HCT116 (cell line): ENCODE measurements around the gene ZNF438. TPM values are rescaled to one million over a fixed set of nuclear protein-coding genes. Genes with fewer than 3 reads are reported as not detected.
A peak's percentile ranks its signal among the peaks of the same experiment; 100 is the strongest.

ENCODE experiments used
- ATAC-seq: fragments of 200-7000 bp; cut with Tn5 transposase; 2 replicates; pipeline ENCODE4 v1.9.1; 2020; ENCODE audit warnings: mild to moderate bottlenecking, moderate library complexity
- BruUV-seq: library from RNA; stranded (reverse); fragments of 400-500 nt; replicated peaks from 2 replicates; lab custom pipeline; 2021; lab: Mats Ljungman, UMichigan
- CTCF ChIA-PET: fragments of 300-600 bp; sonication (Branson Sonifier 250); formaldehyde crosslinking; loops from one replicate; lab custom pipeline; 2021; ENCODE audit warnings: antibody characterized with exemption; lab: Charles Lee
- POLR2A ChIA-PET: fragments of 300-600, 350-600 bp; sonication (Branson Sonifier 250); formaldehyde crosslinking; loops from one replicate; lab custom pipeline; 2021; ENCODE audit warnings: antibody characterized with exemption; lab: Charles Lee
- RAD21 ChIA-PET, 2 experiments: fragments of 300-600 bp; sonication (Branson Sonifier 250); formaldehyde crosslinking; loops; one replicate each; lab custom pipeline; 2023; ENCODE audit warnings: low total read pairs in 2 of 2; ENCODE audit not compliant: uncharacterized antibody in 2 of 2, unreplicated experiment in 2 of 2, low non-redundant PET in 1 of 2; lab: Charles Lee
- DNase-seq: peaks from one replicate; pipeline ENCODE4 v3.0.0-alpha.2; 2010; ENCODE audit warnings: low read depth, low spot score
- H2AFZ ChIP-seq: fragments of 200-600 bp; shearing (Covaris generic), sonication (generic); 2 replicates; pipeline ENCODE4 v1.6.1; 2017; ENCODE audit warnings: low read depth, mixed run types, mixed read lengths, antibody characterized with exemption, low read length; ENCODE audit not compliant: poor library complexity, severe bottlenecking
- H3K27ac ChIP-seq: 2 replicates; pipeline ENCODE4 v1.5.1; 2012; ENCODE audit warnings: low read depth, low read length
- H3K27me3 ChIP-seq: fragments of 200-600 bp; sonication (generic); 2 replicates; pipeline ENCODE4 v1.6.1; 2016; ENCODE audit warnings: mixed run types, low read length, mixed read lengths; ENCODE audit not compliant: insufficient read depth
- H3K36me3 ChIP-seq, 2 experiments: fragments of 200-500 bp in 1 of 2; fragments of 200-600 bp in 1 of 2; sonication (Bioruptor generic) in 1 of 2; sonication (generic) in 1 of 2; 2 replicates each; pipeline versions ENCODE4 v1.5.1 to v1.6.1; 2014 to 2016; ENCODE audit warnings: low read length in 2 of 2, inconsistent platforms in 1 of 2, mixed read lengths in 1 of 2, mixed run types in 1 of 2; ENCODE audit not compliant: insufficient read depth in 2 of 2, control insufficient read depth in 1 of 2
- H3K4me1 ChIP-seq, 2 experiments: fragments of 200-600 bp in 1 of 2; sonication (generic) in 1 of 2; 2 replicates each; pipeline versions ENCODE4 v1.5.1 to v1.6.1; 2012 to 2017; ENCODE audit warnings: low read length in 2 of 2, inconsistent platforms in 1 of 2, mild to moderate bottlenecking in 1 of 2, mixed read lengths in 1 of 2, mixed run types in 1 of 2, moderate library complexity in 1 of 2; ENCODE audit not compliant: insufficient read depth in 2 of 2, control insufficient read depth in 1 of 2
- H3K4me2 ChIP-seq: fragments of 200-600 bp; sonication (generic); 2 replicates; pipeline ENCODE4 v1.6.1; 2017; ENCODE audit warnings: mixed run types, low read length, mixed read lengths
- H3K4me3 ChIP-seq, 2 experiments: fragments of 200-600 bp in 1 of 2; sonication (generic) in 1 of 2; replicated peaks in 1 of 2; 2 replicates each; pipeline ENCODE4 v1.5.1; 2011 to 2016; ENCODE audit warnings: low read length in 2 of 2, control low read depth in 1 of 2, low read depth in 1 of 2, mild to moderate bottlenecking in 1 of 2, mixed read lengths in 1 of 2, mixed run types in 1 of 2
- H3K79me2 ChIP-seq: fragments of 200-600 bp; sonication (generic); 2 replicates; pipeline ENCODE4 v1.6.1; 2017; ENCODE audit warnings: mild to moderate bottlenecking, mixed run types, low read length, moderate library complexity, mixed read lengths; ENCODE audit not compliant: insufficient read depth
- H3K9ac ChIP-seq: fragments of 200-600 bp; sonication (generic); 2 replicates; pipeline ENCODE4 v1.6.1; 2016; ENCODE audit warnings: low read length, mixed read lengths
- H3K9me2 ChIP-seq: fragments of 200-600 bp; sonication (generic), shearing (Covaris generic); 2 replicates; pipeline ENCODE4 v1.6.1; 2017; ENCODE audit warnings: mixed run types, mild to moderate bottlenecking, moderate library complexity; ENCODE audit not compliant: insufficient read depth
- H3K9me3 ChIP-seq, 2 experiments: fragments of 200-500 bp in 1 of 2; fragments of 200-600 bp in 1 of 2; sonication (Bioruptor generic) in 1 of 2; sonication (generic) in 1 of 2; 2 replicates each; pipeline ENCODE4 v1.6.1; 2014 to 2017; ENCODE audit warnings: low read length in 2 of 2, mixed read lengths in 2 of 2, inconsistent platforms in 1 of 2, low read depth in 1 of 2, mild to moderate bottlenecking in 1 of 2, mixed run types in 1 of 2, moderate library complexity in 1 of 2; ENCODE audit not compliant: control insufficient read depth in 1 of 2, insufficient read depth in 1 of 2
- H4K20me1 ChIP-seq: fragments of 200-600 bp; sonication (generic), shearing (Covaris generic); 2 replicates; pipeline ENCODE4 v1.6.1; 2017; ENCODE audit warnings: mixed run types, mild to moderate bottlenecking, moderate library complexity; ENCODE audit not compliant: insufficient read depth
- EGR1 ChIP-seq: IDR thresholded peaks from 2 replicates; pipeline ENCODE4 v1.6.1; 2012; ENCODE audit warnings: low read depth
- EZH2 ChIP-seq: fragments of 200-600 bp; sonication (generic); IDR thresholded peaks from 2 replicates; pipeline ENCODE4 v1.6.1; 2017; ENCODE audit warnings: antibody characterized with exemption, mixed run types
- EZH2phosphoT487 ChIP-seq: fragments of 200-600 bp; IDR thresholded peaks from 2 replicates; pipeline ENCODE4 v1.6.1; 2018; ENCODE audit warnings: antibody characterized with exemption, borderline replicate concordance
- FOSL1 ChIP-seq: IDR thresholded peaks from 2 replicates; pipeline ENCODE4 v1.6.1; 2012; ENCODE audit warnings: low read depth
- POLR2A ChIP-seq: IDR thresholded peaks from 2 replicates; pipeline ENCODE4 v1.7.0; 2011; ENCODE audit warnings: borderline replicate concordance; ENCODE audit not compliant: insufficient read depth, insufficient read length; ENCODE audit errors: extremely low read depth
- POLR2AphosphoS5 ChIP-seq: IDR thresholded peaks from 2 replicates; pipeline ENCODE4 v1.6.1; 2011; ENCODE audit warnings: mild to moderate bottlenecking, low read depth, low read length, moderate library complexity
- RAD21 ChIP-seq: IDR thresholded peaks from 2 replicates; pipeline ENCODE4 v1.6.1; 2012; ENCODE audit warnings: low read depth, mild to moderate bottlenecking
- SP1 ChIP-seq: IDR thresholded peaks from 2 replicates; pipeline ENCODE4 v1.6.1; 2012; ENCODE audit warnings: low read depth
- SRF ChIP-seq: IDR thresholded peaks from 2 replicates; pipeline ENCODE4 v1.6.1; 2012; ENCODE audit warnings: low read depth
- ZBTB33 ChIP-seq: IDR thresholded peaks from 2 replicates; pipeline ENCODE4 v1.6.1; 2011; ENCODE audit warnings: mild to moderate bottlenecking, low read length, moderate library complexity; ENCODE audit not compliant: insufficient replicate concordance; ENCODE audit errors: extremely low read depth
- ZFX ChIP-seq: fragments of 450-650 bp; IDR thresholded peaks from 2 replicates; pipeline ENCODE4 v1.6.1; 2017
- intact Hi-C: fragments of 100-400 bp; cut with micrococcal nuclease; formaldehyde crosslinking; loops from 2 replicates; pipeline ENCODE4 v1.10.0; 2022
- total RNA-seq: library from RNA; stranded (reverse); gene quantifications from one replicate; pipeline ENCODE4 v1.2.1, GENCODE V29; 2021; ENCODE audit not compliant: unreplicated experiment
- TF ChIP-seq, protein P1 (sequence below), 3 experiments: fragments of 200-600 bp in 1 of 3; sonication (generic) in 1 of 3; IDR thresholded peaks in 2 of 3; conservative IDR thresholded peaks in 1 of 3; 2 replicates each; pipeline ENCODE4 v1.5.1; 2012 to 2017; ENCODE audit warnings: low read depth in 2 of 3, low read length in 2 of 3, antibody characterized with exemption in 1 of 3, borderline replicate concordance in 1 of 3, control low read depth in 1 of 3, mild to moderate bottlenecking in 1 of 3, mixed read lengths in 1 of 3, mixed run types in 1 of 3, moderate library complexity in 1 of 3; ENCODE audit not compliant: insufficient read depth in 1 of 3

Gene ZNF438
- total RNA-seq, 1 experiment from 2014 or later, result 3.3 TPM

GRCh38 chr10:30816159-30816819 is 215.4 kb downstream of the ZNF438 start (continued):
- TF ChIP-seq, protein P1, sequence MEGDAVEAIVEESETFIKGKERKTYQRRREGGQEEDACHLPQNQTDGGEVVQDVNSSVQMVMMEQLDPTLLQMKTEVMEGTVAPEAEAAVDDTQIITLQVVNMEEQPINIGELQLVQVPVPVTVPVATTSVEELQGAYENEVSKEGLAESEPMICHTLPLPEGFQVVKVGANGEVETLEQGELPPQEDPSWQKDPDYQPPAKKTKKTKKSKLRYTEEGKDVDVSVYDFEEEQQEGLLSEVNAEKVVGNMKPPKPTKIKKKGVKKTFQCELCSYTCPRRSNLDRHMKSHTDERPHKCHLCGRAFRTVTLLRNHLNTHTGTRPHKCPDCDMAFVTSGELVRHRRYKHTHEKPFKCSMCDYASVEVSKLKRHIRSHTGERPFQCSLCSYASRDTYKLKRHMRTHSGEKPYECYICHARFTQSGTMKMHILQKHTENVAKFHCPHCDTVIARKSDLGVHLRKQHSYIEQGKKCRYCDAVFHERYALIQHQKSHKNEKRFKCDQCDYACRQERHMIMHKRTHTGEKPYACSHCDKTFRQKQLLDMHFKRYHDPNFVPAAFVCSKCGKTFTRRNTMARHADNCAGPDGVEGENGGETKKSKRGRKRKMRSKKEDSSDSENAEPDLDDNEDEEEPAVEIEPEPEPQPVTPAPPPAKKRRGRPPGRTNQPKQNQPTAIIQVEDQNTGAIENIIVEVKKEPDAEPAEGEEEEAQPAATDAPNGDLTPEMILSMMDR (IDR thresholded peaks at IDR 0.05 in 2 of 3, conservative IDR thresholded peaks at IDR 0.05 in 1 of 3; ENCODE audit: borderline replicate concordance in 1 of 3, insufficient read depth in 1 of 3, low read depth in 2 of 3, low read length in 2 of 3), result no peak
- TF ChIP-seq EZH2, result no peak
- TF ChIP-seq RAD21, result no peak
- TF ChIP-seq SP1, result no peak
- no peak for TF ChIP-seq POLR2A
- no peak for TF ChIP-seq ZFX
- no peak for TF ChIP-seq EGR1
- no peak for TF ChIP-seq EZH2phosphoT487
- no peak for TF ChIP-seq FOSL1

DNA sequence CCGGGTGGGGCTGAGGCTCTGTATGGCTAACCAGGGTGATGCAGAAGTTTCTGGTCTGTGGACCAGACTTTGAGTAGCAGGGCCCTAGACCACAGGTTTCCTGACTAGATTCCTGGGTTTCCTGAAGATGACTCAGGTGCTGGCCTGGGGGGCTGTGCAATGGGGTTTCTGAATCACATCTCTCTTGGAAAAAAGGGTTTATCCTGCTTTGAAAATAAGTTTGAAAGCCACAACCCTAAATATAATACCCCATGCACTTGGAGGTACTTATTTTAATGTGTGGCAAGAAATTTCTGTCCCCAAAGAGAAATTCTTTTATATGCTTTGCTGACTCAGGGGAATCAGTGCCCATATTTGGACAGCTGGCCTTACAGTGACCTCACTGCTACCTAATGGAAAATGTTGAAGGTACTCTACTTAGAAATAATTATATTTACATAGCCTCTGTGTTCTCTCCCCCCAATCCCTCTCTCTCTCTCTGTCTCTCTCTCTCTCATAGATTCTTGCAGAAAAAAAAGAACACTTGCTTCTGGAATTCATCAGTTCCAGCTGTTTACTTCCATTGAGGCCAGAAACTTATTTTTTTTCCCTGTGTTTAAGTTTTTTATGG is 217.7 kb downstream of the ZNF438 start:
- H3K4me2 ChIP-seq, result peak overlapping the region; percentile 0; the same call in 1 of the 2 replicates
- TF ChIP-seq POLR2AphosphoS5, result no peak
- TF ChIP-seq ZBTB33, result no peak
- no peak for TF ChIP-seq EGR1
- no peak for TF ChIP-seq RAD21
- TF ChIP-seq ZFX, result no peak
- TF ChIP-seq SRF, result peak; percentile 67
- TF ChIP-seq EZH2, result no peak
- intact Hi-C loops, result no loop called here
- H3K9me3 ChIP-seq, result no peaks in the 10 kb centered on the region
- no TSS peak for BruUV-seq
- H4K20me1 ChIP-seq, result no peaks in the 10 kb centered on the region
- H3K36me3 ChIP-seq, result no peaks in the 10 kb centered on the region
- ATAC-seq (no peak), DNase-seq (no peak)
- no peak overlapping the region for H3K27ac ChIP-seq
- no peaks in the 10 kb centered on the region for H3K9me2 ChIP-seq
- ChIA-PET CTCF (no interaction called here), POLR2A (no interaction called here), RAD21 (no interaction called here)
- no peak overlapping the region for H2AFZ ChIP-seq
- H3K4me1 ChIP-seq, result peaks cover 0 to 8% of the 10 kb centered on the region in 2 experiments; a peak in 2 of 4 replicates
- no peak overlapping the region for H3K4me3 ChIP-seq
- no peaks in the 10 kb centered on the region for H3K27me3 ChIP-seq
- H3K9ac ChIP-seq, result no peak overlapping the region
- H3K79me2 ChIP-seq, result no peaks in the 10 kb centered on the region
